ENCODE measurements around the gene ZBTB11. TPM values are rescaled to one million over a fixed set of nuclear protein-coding genes. Genes with fewer than 3 reads are reported as not detected.
A peak's percentile ranks its signal among the peaks of the same experiment; 100 is the strongest.

The ZBTB11 gene
- total and polyA plus RNA-seq, 9 of the 15 experiments (the other 6 are each of a cell fraction or from before 2014, with no cell fraction given): 6.2 to 31.9 (median 21.4) TPM

DNA sequence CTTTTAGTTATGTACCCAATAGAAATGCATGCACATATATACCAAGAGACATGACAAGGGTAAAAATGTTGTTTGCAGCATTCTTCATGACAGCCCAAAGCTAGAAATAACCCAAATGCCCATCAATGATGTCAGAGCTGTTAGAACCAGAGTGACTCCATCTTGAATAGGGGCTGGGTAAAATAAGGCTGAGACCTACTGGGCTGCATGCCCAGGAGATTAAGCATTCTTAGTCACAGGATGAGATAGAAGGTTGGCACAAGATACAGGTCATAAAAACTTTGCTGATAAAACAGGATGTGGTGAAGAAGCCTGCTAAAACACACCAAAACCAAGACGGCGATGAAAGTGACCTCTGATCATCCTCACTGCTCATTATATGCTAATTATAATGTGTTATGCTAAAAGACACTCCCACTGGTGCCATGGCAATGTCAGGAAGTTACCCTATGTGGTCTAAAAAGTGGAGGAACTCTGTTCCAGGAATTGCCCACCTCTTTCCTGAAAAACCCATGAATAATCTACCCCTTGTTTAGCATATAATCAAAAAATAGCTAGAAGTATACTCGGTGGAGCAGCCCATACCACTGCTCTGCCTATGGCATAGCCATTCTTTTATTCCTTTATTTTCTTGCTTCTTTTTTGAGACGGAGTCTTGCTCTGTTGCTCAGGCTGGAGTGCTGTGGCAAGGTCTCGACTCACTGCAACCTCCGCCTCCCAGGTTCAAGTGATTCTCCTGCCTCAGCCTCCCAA is 32.9 kb downstream of the ZBTB11 start (continued):
- TF ChIP-seq ZBTB26 (CRISPR knock-in tag; IDR thresholded peaks at IDR 0.05) (peak; percentile 99), ZNF639 (CRISPR knock-in tag; conservative IDR thresholded peaks at IDR 0.05 in 1 of 2, IDR thresholded peaks at IDR 0.05 in 1 of 2) (peak in 1 of 2 experiments; percentile 98; a peak in 2 of 4 replicates), CBX3 (IDR thresholded peaks at IDR 0.05; ENCODE audit: borderline replicate concordance in 1 of 2, low read length in 2 of 2) (no peak), ZFX (CRISPR knock-in tag; IDR thresholded peaks at IDR 0.05) (no peak), DPF2 (IDR thresholded peaks at IDR 0.05) (no peak), BACH1 (tag; IDR thresholded peaks at IDR 0.05) (peak; percentile 99), PTRF (tag; IDR thresholded peaks at IDR 0.05) (peak; percentile 99), ELK3 (CRISPR knock-in tag; IDR thresholded peaks at IDR 0.05) (peak; percentile 97), DIDO1 (tag; IDR thresholded peaks at IDR 0.05; ENCODE audit: low read depth) (peak; percentile 97), RBM22 (IDR thresholded peaks at IDR 0.05; ENCODE audit: low read depth, low read length, poor library complexity, severe bottlenecking) (no peak), ZNF699 (CRISPR knock-in tag; IDR thresholded peaks at IDR 0.05; ENCODE audit: insufficient replicate concordance) (peak; percentile 93), HDAC1 (IDR thresholded peaks at IDR 0.05) (no peak), MCM2 (IDR thresholded peaks at IDR 0.05; ENCODE audit: low read depth) (no peak), MXD1 (CRISPR knock-in tag; IDR thresholded peaks at IDR 0.05; ENCODE audit: borderline replicate concordance, poor library complexity, severe bottlenecking) (peak; percentile 85), MECOM (CRISPR knock-in tag; IDR thresholded peaks at IDR 0.05) (peak; percentile 99), ZSCAN32 (CRISPR knock-in tag; IDR thresholded peaks at IDR 0.05) (peak; percentile 97), ILK (tag; IDR thresholded peaks at IDR 0.05; ENCODE audit: borderline replicate concordance, low read depth) (peak; percentile 99), CREB1 (IDR thresholded peaks at IDR 0.05) (no peak), CREB1 (CRISPR knock-in tag; IDR thresholded peaks at IDR 0.05) (no peak), GTF2E2 (tag; IDR thresholded peaks at IDR 0.05) (peak; percentile 98)
- TF ChIP-seq, protein P1, sequence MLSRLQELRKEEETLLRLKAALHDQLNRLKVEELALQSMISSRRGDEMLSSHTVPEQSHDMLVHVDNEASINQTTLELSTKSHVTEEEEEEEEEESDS (CRISPR knock-in tag; IDR thresholded peaks at IDR 0.05): peak; percentile 77
- TF ChIP-seq, protein P2, sequence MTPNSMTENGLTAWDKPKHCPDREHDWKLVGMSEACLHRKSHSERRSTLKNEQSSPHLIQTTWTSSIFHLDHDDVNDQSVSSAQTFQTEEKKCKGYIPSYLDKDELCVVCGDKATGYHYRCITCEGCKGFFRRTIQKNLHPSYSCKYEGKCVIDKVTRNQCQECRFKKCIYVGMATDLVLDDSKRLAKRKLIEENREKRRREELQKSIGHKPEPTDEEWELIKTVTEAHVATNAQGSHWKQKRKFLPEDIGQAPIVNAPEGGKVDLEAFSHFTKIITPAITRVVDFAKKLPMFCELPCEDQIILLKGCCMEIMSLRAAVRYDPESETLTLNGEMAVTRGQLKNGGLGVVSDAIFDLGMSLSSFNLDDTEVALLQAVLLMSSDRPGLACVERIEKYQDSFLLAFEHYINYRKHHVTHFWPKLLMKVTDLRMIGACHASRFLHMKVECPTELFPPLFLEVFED (CRISPR knock-in tag; conservative IDR thresholded peaks at IDR 0.05): peak; percentile 99

Measured in K562 (cell line).